Ascending aorta (tissue), 2 donors: Measurements from ENCODE around the gene CREG1. TPM values are rescaled to one million over a fixed set of nuclear protein-coding genes. Genes with fewer than 3 reads are reported as not detected.

Source experiments
- DNase-seq, 2 donors: peaks; one replicate each; pipeline ENCODE4 v3.0.0-alpha.2; 2019; ENCODE audit warnings: low spot score in 2 of 2
- H3K27ac ChIP-seq, 2 donors: fragments of 200-600 bp; sonication (generic); one replicate each; pipeline ENCODE4 v1.5.1; 2016 to 2017; ENCODE audit warnings: mild to moderate bottlenecking in 1 of 2
- H3K27me3 ChIP-seq: fragments of 200-600 bp; sonication (generic); one replicate; pipeline ENCODE4 v1.5.1; 2017
- H3K36me3 ChIP-seq, 2 donors: fragments of 200-600 bp; sonication (generic); one replicate each; pipeline ENCODE4 v1.5.1; 2016
- H3K4me1 ChIP-seq, 2 donors: fragments of 200-600 bp; sonication (generic); one replicate each; pipeline ENCODE4 v1.5.1; 2016 to 2017; ENCODE audit warnings: mild to moderate bottlenecking in 1 of 2
- H3K4me3 ChIP-seq, 2 donors: fragments of 200-600 bp; sonication (generic); one replicate each; pipeline ENCODE4 v1.5.1; 2016 to 2017; ENCODE audit warnings: mild to moderate bottlenecking in 1 of 2
- H3K9me3 ChIP-seq, 2 donors: fragments of 200-600 bp; sonication (generic); one replicate each; pipeline ENCODE4 v1.5.1; 2016
- CTCF ChIP-seq, 3 experiments: fragments of 200-600 bp in 2 of 3; fragments of 450-650 bp in 1 of 3; sonication (generic) in 2 of 3; IDR thresholded peaks; one replicate each; pipeline ENCODE4 v1.5.1; 2016 to 2019; ENCODE audit warnings: antibody characterized with exemption in 3 of 3, mild to moderate bottlenecking in 1 of 3, moderate library complexity in 1 of 3
- intact Hi-C: fragments of 100-400 bp; cut with DNase I; formaldehyde crosslinking; loops from one replicate; pipeline ENCODE4 v1.15.1; 2023
- total RNA-seq: library from RNA; depleted of rRNA; stranded (reverse); fragments of >200 nt; gene quantifications from one replicate; pipeline ENCODE4 v1.1.0, GENCODE V29; 2016

Gene CREG1
- total RNA-seq, 1 donor from 2014 or later: 170 TPM

GRCh38 chr1:167548059-167548932 lies 5.3 kb downstream of the CREG1 start:
- TF ChIP-seq CTCF (IDR thresholded peaks at IDR 0.05): no peak
- H3K4me3 ChIP-seq: no peak overlapping the region

GRCh38 chr1:167546935-167547334 lies 6.6 kb downstream of the CREG1 start:
- TF ChIP-seq CTCF (IDR thresholded peaks at IDR 0.05): no peak
- peaks cover 0 to 4% of the 10 kb centered on the region in 2 donors for H3K4me1 ChIP-seq
- no peak overlapping the region for H3K27ac ChIP-seq
- intact Hi-C loops: no loop called here
- no peaks in the 10 kb centered on the region for H3K9me3 ChIP-seq
- H3K4me3 ChIP-seq: no peak overlapping the region
- no peak for DNase-seq
- H3K36me3 ChIP-seq: peaks cover 15 to 38% of the 10 kb centered on the region in 2 donors
- no peaks in the 10 kb centered on the region for H3K27me3 ChIP-seq

More at GRCh38 chr1:167548059-167548932, 5.3 kb downstream of the CREG1 start:
- DNase-seq: no peak
- intact Hi-C loops: no loop called here
- Histone ChIP-seq H3K36me3 (peaks cover 12 to 33% of the 10 kb centered on the region in 2 donors), H3K9me3 (no peaks in the 10 kb centered on the region), H3K4me1 (peaks cover 0 to 8% of the 10 kb centered on the region in 2 donors), H3K27ac (peak overlapping the region; percentile 23 to 59), H3K27me3 (no peaks in the 10 kb centered on the region)

GRCh38 chr1:167545349-167545748 lies 8.2 kb downstream of the CREG1 start:
- no peaks in the 10 kb centered on the region for H3K27me3 ChIP-seq
- TF ChIP-seq CTCF (IDR thresholded peaks at IDR 0.05): no peak
- DNase-seq: no peak
- intact Hi-C loops: no loop called here
- H3K27ac ChIP-seq: no peak overlapping the region
- H3K36me3 ChIP-seq: peaks cover 18 to 46% of the 10 kb centered on the region in 2 donors
- no peaks in the 10 kb centered on the region for H3K9me3 ChIP-seq
- H3K4me1 ChIP-seq: peaks cover 0 to 4% of the 10 kb centered on the region in 2 donors
- no peak overlapping the region for H3K4me3 ChIP-seq

- no peak for DNase-seq
- no peak overlapping the region for H3K4me3 ChIP-seq
- H3K9me3 ChIP-seq: no peaks in the 10 kb centered on the region
- H3K36me3 ChIP-seq: peaks cover 18 to 46% of the 10 kb centered on the region in 2 donors
- no peaks in the 10 kb centered on the region for H3K27me3 ChIP-seq
- intact Hi-C loops: no loop called here
- H3K27ac ChIP-seq: no peak overlapping the region
- no peak for TF ChIP-seq CTCF (IDR thresholded peaks at IDR 0.05)
- peaks cover 0 to 4% of the 10 kb centered on the region in 2 donors for H3K4me1 ChIP-seq
These were observed 9.0 kb downstream of the CREG1 start for GRCh38 chr1:167544447-167545093.

GRCh38 chr1:167543199-167543990 lies 10.2 kb downstream of the CREG1 start:
- H3K36me3 ChIP-seq: peaks cover 18 to 46% of the 10 kb centered on the region in 2 donors
- H3K4me1 ChIP-seq: peaks cover 0 to 4% of the 10 kb centered on the region in 2 donors
- TF ChIP-seq CTCF (IDR thresholded peaks at IDR 0.05): no peak
- no peaks in the 10 kb centered on the region for H3K27me3 ChIP-seq
- intact Hi-C loops: no loop called here
- DNase-seq: no peak
- no peak overlapping the region for H3K27ac ChIP-seq
- H3K9me3 ChIP-seq: no peaks in the 10 kb centered on the region
- H3K4me3 ChIP-seq: no peak overlapping the region
